HG03045 (cell line): Measurements from ENCODE around the gene LMNA.
"Not testable (repeated sequence)": the region's sequence is repeated elsewhere in the genome, so short reads cannot be mapped to it uniquely, and the experiment has no call there.

Source experiments
- ATAC-seq: cut with Tn5 transposase; IDR thresholded peaks from one replicate; pipeline ENCODE4 v1.9.1; 2021; ENCODE audit warnings: mild to moderate bottlenecking, moderate library complexity; ENCODE audit not compliant: unreplicated experiment

Gene LMNA

DNA sequence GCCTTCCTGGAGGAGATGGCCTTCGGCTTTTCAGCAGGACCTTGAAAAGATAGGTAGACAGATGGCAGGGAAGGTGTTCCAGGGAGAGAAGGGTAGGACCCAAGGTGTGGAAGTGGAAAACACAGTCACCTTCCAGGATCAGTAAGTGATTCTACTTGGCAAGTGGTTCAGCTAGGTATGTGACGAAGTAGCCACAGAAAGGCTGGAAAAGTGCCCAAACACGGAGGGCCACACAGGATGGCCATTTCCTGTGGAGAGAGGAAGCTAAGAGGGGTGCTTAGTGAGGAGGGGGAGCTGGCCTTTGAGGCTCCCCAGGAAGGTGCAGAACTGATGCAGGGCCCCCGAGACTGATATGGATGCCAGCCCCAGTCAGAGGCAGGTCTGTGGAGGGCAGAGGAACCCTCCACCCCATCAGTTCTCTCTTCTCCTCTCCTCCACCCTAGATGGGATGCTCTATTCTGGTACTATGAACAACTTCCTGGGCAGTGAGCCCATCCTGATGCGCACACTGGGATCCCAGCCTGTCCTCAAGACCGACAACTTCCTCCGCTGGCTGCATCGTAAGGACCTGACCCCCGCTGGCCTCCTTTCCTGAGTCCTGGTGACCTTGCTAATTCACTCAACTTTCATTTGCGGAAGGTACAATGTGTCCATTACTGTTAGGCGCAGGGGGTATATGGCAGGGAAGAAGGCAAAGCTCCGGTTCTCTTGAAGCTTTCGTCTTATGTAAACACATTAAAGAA is 45.7 kb downstream of the LMNA start:
- ATAC-seq, result no peak

DNA sequence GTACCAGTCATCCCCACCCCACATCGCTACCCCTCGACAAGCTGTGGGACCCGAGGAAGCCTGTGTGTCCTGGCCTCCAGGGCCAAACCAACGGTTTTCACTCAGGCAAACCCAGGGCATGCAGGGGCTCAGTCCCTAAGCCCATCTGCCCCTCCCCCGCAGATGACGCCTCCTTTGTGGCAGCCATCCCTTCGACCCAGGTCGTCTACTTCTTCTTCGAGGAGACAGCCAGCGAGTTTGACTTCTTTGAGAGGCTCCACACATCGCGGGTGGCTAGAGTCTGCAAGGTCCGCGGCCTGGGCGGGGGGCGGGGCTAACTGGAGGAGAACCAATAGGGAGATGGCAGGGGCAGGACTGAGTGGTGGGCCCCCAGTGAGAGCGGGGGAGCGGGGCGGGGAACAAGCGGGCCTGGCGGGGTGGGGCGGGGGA is 46.2 kb downstream of the LMNA start:
- no peak for ATAC-seq

DNA sequence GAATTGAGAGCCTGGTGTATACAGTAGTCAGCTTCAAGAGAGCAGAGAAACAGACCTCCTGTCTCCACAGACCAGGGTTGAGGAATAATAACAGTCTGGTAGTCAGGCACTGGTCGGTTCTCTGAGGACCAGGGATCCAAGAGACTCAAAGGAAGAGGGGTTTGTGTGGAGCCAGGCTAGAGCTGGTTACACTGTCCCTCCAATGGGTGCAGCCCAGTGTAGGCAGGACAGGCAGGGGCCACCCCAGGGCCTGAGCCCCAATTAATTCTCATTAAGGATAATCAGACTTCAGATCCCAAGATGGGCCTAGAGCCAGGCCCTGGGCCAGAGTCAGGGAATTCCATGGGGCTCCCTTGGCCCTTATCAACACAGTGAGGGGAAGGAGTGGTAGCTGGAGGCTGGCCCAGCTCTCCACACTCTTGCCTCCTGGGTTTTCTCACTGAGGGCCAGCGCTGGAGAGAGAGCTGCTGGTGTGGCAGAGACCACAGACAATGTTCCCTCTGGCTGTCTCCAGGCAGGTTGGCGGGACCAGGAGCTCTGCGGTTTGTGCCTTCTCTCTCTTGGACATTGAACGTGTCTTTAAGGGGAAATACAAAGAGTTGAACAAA is 48.0 kb downstream of the LMNA start:
- ATAC-seq, result no peak

DNA sequence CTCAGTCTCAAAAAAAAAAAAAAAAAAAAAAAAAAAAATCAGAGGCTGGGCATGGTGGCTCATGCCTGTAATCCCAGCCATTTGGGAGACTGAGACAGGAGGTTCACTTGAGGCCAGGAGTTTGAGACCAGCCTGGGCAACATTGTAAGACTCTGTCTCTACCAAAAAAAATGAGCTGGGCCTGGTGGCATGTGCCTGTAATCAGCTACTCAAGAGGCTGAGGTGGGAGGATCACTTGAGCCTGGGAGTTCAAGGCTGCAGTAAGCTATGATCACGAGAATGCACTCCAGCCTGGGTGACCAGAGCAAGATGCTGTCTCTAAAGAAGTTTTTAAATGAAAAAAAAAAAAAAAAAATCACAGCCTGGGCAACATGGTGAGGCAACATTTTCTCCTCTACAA is 49.2 kb downstream of the LMNA start:
- ATAC-seq, result no peak

GRCh38 chr1:156164125-156164831 is 49.8 kb downstream of the LMNA start:
- ATAC-seq, result no peak

DNA sequence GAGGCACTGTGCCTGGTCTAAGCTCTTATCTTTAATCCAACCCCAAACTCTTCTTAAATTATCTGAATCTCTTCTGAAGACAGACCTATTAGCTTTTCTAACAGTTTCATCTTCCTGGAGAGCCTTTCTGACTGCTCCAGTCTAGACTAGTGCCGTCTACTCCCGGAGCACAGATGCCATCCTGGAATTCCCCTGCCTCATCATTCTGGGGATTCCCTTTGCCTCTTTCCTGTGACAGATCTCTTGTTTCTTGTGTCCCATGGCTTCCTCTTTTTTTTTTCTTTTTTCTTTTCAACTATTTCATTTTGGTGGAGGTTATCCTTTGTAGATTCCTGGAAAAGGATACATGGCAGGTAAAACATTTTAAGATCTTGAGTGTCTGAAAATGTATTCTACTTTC is 50.6 kb downstream of the LMNA start:
- no peak for ATAC-seq

- no peak for ATAC-seq
Measured at GRCh38 chr1:156167536-156167935, 53.0 kb downstream of the LMNA start.

GRCh38 chr1:156172696-156173470 is 58.4 kb downstream of the LMNA start:
- ATAC-seq, result no peak

DNA sequence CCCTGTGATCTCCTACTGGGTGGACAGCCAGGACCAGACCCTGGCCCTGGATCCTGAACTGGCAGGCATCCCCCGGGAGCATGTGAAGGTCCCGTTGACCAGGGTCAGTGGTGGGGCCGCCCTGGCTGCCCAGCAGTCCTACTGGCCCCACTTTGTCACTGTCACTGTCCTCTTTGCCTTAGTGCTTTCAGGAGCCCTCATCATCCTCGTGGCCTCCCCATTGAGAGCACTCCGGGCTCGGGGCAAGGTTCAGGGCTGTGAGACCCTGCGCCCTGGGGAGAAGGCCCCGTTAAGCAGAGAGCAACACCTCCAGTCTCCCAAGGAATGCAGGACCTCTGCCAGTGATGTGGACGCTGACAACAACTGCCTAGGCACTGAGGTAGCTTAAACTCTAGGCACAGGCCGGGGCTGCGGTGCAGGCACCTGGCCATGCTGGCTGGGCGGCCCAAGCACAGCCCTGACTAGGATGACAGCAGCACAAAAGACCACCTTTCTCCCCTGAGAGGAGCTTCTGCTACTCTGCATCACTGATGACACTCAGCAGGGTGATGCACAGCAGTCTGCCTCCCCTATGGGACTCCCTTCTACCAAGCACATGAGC is 62.2 kb downstream of the LMNA start:
- no peak for ATAC-seq

DNA sequence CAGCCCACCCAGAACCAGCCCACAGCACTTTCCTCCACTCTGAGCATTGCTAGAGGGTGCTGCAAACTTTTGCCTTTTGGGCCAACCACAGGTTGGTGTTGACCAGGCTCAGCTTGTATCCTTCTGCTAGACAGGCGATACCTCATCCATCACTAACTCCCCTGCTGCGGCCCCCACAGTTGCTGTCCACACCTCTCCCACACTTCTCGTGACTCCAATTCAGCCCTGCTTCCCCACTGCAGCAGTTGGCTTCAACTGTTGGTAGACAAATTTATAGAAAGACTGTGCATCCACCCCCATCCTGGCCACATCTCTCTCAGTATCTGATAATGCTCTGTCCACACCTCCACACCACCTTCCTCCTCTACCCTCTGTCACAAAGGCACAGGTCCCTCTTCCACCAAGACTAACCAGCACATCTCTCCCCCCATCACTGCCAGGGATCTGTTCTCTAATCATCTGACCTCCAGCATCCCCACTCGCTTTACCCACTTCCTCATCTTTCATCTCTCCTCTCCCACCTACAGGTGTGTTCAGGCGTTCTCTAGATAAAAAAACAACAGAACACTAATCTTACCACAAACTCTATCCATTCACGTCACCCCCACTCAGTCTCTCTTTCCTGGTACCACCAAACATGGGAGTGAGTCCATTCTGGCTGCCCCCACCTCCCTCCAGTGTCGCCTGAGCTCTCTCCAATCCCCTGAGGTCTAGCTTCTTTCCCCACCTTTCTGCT is 63.6 kb downstream of the LMNA start:
- ATAC-seq, result no peak

- ATAC-seq, result no peak
Measured at GRCh38 chr1:156180471-156180870, 66.0 kb downstream of the LMNA start.

- not testable (repeated sequence) for ATAC-seq
Measured at GRCh38 chr1:156181391-156181924, 66.9 kb downstream of the LMNA start.

DNA sequence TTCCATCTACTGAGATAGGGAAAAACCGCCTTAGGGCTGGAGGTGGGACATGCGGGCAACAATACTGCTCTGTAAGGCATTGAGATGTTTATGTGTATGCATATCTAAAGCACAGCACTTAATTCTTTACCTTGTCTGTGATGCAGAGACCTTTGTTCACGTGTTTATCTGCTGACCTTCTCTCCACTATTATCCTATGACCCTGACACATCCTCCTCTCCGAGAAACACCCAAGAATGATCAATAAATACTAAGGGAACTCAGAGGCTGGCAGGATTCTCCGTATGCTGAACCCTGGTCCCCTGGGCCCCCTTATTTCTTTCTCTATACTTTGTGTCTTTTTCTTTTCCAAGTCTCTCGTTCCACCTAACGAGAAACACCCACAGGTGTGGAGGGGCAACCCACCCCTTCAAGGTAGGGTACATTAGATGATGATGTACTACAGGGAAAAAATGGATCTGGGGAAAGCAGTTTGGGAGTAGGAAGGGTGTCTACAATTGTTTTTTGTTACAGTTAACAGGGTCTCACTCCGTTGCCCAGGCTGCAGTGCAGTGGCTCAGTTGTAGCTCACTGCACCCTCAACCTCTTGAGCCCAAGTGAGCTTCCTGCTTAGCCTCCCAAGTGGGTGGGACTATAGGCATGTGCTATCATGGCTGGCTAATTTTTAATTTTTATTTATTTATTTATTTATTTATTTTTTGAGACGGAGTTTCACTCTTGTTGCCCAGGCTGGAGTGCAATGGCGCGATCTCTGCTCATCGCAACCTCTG is 67.7 kb downstream of the LMNA start:
- not testable (repeated sequence) for ATAC-seq

DNA sequence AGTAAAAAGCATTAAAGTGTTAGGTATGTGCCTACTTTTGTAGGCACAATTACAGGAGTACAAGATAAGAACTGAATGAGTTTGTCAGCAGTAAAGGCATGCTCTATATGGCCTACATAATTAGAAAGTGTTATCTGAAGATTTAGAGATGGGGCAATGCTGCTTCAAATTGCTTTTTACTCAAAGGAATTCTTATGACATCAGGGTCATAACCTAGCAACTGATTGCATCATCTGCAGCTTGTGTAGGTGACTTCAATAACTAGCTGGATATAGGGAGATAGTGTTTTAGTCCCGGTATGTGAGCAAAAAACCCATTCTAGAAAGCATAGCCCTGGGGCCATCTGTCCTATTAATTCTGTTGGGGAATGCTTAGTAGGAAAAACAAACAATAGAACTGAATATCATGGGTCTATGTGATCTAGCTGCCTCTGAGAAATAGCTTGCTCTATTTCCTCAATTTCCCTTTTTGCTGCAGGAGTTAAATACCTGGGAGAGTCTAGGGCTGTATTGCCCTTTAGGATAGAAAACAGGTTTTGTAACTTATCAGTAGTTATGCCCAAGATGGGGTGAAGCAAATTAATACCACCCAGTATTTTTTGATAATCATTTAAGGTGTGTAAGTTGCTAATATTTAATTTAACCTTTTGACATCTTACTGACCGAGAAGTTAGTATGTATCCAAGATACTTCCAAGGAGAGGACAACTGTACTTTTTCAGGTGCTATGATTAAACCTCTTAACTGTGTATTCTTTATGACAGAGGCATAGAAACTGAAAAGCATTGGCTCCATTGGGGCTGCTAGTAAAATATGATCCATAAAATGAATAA is 72.1 kb downstream of the LMNA start:
- ATAC-seq, result not testable (repeated sequence)
